HK-2 (cell line): ENCODE data around the gene AK9.
"Not testable (repeated sequence)": the region's sequence is repeated elsewhere in the genome, so short reads cannot be mapped to it uniquely, and the experiment has no call there.

Experiments
- DNase-seq: peaks from one replicate; pipeline ENCODE4 v3.0.0-alpha.2; 2018; ENCODE audit not compliant: unreplicated experiment

The AK9 gene

GRCh38 chr6:109626311-109626710, 64.7 kb downstream of the AK9 start:
- DNase-seq: no peak

- DNase-seq: no peak
These were observed 65.8 kb downstream of the AK9 start for GRCh38 chr6:109625199-109625598.

- DNase-seq: no peak
These were observed 67.7 kb downstream of the AK9 start for GRCh38 chr6:109623288-109623687.

- DNase-seq: no peak
These were observed 78.7 kb downstream of the AK9 start for GRCh38 chr6:109612268-109612667.

GRCh38 chr6:109611502-109611901, 79.5 kb downstream of the AK9 start:
- no peak for DNase-seq

GRCh38 chr6:109610590-109610989, 80.4 kb downstream of the AK9 start:
- DNase-seq: no peak

- DNase-seq: no peak
These were observed 81.3 kb downstream of the AK9 start for GRCh38 chr6:109609737-109610136.

GRCh38 chr6:109606359-109606758, 84.6 kb downstream of the AK9 start:
- no peak for DNase-seq

- peak; percentile 13 for DNase-seq
These were observed 95.0 kb downstream of the AK9 start for GRCh38 chr6:109595998-109596397.

GRCh38 chr6:109580519-109580918, 110.5 kb downstream of the AK9 start:
- DNase-seq: no peak

- no peak for DNase-seq
These were observed 111.6 kb downstream of the AK9 start for GRCh38 chr6:109579361-109579760.

GRCh38 chr6:109569901-109570300, 121.1 kb downstream of the AK9 start:
- DNase-seq: not testable (repeated sequence)

GRCh38 chr6:109561844-109562243, 129.2 kb downstream of the AK9 start:
- no peak for DNase-seq

GRCh38 chr6:109531446-109531845, 159.6 kb downstream of the AK9 start:
- no peak for DNase-seq

GRCh38 chr6:109527989-109528388, 163.0 kb downstream of the AK9 start:
- no peak for DNase-seq

- peak; percentile 20 for DNase-seq
These were observed 163.9 kb downstream of the AK9 start for GRCh38 chr6:109526905-109527628.

- no peak for DNase-seq
These were observed 166.9 kb downstream of the AK9 start for GRCh38 chr6:109524129-109524528.

- DNase-seq: no peak
These were observed 167.5 kb downstream of the AK9 start for GRCh38 chr6:109523478-109523877.

GRCh38 chr6:109521080-109521479, 169.9 kb downstream of the AK9 start:
- DNase-seq: no peak

- not testable (repeated sequence) for DNase-seq
These were observed 171.4 kb downstream of the AK9 start for GRCh38 chr6:109519647-109520046.

- no peak for DNase-seq
These were observed 174.1 kb downstream of the AK9 start for GRCh38 chr6:109516929-109517328.

- no peak for DNase-seq
These were observed 175.1 kb downstream of the AK9 start for GRCh38 chr6:109515781-109516409.

GRCh38 chr6:109514946-109515345, 176.1 kb downstream of the AK9 start:
- no peak for DNase-seq
